Omental fat pad (tissue), 4 donors: ENCODE results near the gene ELMO2. TPM values are rescaled to one million over a fixed set of nuclear protein-coding genes. Genes with fewer than 3 reads are reported as not detected.

ENCODE experiments used
- ATAC-seq: fragments of 150-250 bp; one replicate; pipeline ENCODE4 v1.9.1; 2016; ENCODE audit warnings: mild to moderate bottlenecking, moderate library complexity; ENCODE audit not compliant: low FRiP score
- DNase-seq: peaks from one replicate; pipeline ENCODE4 v3.0.0-alpha.2; 2019; ENCODE audit warnings: low spot score
- total RNA-seq, 4 donors: library from RNA; depleted of rRNA; stranded (reverse); fragments of >200 nt; gene quantifications; one replicate each; pipeline ENCODE4 v1.1.0, GENCODE V29; 2016
- TF ChIP-seq, protein P1 (sequence below), 3 donors: fragments of 450-650 bp; IDR thresholded peaks; one replicate each; pipeline ENCODE4 v1.5.1; 2016 to 2017; ENCODE audit warnings: antibody characterized with exemption in 3 of 3, mild to moderate bottlenecking in 3 of 3, moderate library complexity in 2 of 3

Gene ELMO2
- total RNA-seq, 4 donors from 2014 or later, result 30.7 to 57.6 (median 47.4) TPM

DNA sequence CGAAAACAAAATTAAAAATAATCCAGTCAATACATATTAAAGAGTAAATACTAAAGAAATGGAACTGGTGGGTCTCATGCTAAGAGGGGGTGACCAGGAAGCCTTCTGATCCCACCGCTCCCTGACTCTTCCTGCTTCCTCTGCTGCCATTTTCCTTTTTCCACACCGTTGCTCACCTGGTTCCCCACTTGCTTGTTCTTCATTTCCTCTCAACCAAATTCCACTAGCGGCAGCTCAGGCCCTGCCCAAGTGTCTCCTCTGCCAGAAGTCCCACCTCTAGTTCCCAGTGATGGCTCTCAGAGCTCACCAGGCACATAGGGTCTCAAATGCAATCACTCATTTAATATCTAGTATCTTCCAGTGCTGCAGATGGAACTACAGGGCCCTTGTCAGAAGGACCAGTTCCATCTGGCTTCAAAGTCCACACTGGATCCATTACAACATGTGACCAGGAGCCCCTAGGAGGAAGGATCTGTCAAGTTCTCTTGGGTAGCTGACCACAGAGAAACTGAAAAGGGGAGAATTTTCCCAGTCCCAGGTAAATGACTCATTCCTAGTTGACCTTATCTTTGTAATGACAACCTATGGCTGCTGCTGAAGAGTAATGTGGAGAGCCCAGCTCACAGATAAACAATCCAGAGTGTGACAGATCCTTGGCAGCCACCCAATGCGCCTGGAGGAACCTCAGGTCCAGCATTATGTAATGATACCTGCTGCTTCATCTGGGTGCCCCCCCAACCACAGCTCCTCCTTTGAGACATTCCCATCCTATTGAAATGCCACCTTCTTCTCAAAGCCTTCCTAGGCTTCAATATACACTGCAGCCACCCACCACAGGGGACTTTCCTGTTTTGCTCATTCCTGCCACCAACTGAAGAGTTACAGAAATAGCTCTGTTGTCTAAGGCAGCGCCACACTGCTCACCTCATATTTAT is 38.2 kb downstream of the ELMO2 start:
- TF ChIP-seq, protein P1, sequence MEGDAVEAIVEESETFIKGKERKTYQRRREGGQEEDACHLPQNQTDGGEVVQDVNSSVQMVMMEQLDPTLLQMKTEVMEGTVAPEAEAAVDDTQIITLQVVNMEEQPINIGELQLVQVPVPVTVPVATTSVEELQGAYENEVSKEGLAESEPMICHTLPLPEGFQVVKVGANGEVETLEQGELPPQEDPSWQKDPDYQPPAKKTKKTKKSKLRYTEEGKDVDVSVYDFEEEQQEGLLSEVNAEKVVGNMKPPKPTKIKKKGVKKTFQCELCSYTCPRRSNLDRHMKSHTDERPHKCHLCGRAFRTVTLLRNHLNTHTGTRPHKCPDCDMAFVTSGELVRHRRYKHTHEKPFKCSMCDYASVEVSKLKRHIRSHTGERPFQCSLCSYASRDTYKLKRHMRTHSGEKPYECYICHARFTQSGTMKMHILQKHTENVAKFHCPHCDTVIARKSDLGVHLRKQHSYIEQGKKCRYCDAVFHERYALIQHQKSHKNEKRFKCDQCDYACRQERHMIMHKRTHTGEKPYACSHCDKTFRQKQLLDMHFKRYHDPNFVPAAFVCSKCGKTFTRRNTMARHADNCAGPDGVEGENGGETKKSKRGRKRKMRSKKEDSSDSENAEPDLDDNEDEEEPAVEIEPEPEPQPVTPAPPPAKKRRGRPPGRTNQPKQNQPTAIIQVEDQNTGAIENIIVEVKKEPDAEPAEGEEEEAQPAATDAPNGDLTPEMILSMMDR (IDR thresholded peaks at IDR 0.05), result no peak
- DNase-seq (no peak), ATAC-seq (no peak)

DNA sequence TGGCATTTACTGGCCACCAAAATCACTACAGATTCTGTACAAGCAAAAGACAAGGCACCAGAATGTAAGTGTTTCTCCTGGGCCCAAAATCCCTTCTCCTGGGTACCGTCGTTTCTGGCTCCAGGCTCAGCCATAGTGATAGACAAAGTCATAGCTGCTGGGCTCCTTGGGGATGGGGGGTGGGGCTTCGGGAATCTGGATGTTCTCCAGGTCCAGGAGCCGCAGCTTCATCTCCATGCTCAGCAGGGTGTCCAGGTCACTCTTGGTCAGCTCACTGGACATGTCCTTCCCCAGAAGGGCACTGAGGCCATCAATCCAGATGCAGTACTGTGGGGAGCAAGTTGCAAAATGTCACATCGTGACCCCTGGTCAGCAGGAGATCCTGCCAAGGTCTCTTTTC is 39.2 kb downstream of the ELMO2 start:
- DNase-seq (no peak), ATAC-seq (no peak)
- TF ChIP-seq, protein P1 (IDR thresholded peaks at IDR 0.05), result no peak

DNA sequence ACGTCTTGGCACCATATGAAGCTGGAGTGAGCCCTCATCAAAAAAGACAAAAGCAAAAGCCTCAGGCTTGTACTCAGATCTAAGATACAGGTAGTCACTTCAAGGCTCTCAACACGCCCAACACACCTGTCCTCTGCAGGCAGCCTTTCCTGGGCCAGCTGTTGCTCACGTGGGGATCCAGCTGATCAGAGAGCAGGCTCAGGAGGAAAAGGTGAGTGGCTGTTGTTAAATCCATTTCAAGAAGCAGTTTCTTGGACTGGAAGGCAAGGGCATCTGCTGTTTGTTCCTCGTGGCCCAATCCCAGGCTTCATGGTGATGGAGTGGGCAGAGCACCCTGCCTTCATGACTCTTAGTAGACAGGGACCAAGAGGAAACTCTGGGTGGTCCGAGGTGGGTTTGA is 39.6 kb downstream of the ELMO2 start:
- ATAC-seq (no peak), DNase-seq (no peak)
- TF ChIP-seq, protein P1 (IDR thresholded peaks at IDR 0.05), result no peak

DNA sequence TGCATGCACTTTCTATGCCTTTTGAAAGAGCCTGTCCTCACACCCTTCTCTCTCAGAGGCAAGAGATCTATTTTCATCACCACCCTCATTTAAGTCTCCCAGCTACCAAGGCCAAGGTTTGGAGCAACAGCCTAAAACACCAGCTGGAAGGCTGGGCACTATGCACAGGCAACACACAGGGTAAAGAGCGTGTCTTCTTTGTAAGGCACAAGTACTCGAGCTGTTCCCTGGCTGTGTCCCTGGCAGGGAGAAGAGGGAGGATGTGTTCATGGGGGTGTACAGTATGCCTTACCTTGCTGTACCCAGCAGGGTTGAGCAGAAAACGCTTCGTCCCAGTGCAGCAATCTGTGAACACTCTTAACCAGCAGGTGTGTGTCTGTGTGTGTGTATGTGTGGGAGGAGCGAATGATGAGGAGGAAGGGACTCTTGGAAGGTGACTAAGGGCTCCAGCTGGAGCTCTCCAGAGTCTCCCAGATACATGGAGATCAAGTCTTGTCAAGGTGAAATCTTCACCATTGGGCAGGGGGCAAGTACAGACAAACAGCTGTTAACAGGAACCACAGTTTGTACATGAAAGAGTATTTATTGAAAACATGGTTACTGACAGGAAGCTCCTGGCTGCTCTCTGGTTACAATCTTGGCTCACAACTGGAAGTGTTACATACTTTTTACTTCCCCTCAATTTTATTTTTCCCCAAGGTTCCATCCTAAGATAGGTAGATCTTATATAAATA is 40.8 kb downstream of the ELMO2 start:
- TF ChIP-seq, protein P1 (IDR thresholded peaks at IDR 0.05), result no peak
- ATAC-seq (no peak), DNase-seq (no peak)

DNA sequence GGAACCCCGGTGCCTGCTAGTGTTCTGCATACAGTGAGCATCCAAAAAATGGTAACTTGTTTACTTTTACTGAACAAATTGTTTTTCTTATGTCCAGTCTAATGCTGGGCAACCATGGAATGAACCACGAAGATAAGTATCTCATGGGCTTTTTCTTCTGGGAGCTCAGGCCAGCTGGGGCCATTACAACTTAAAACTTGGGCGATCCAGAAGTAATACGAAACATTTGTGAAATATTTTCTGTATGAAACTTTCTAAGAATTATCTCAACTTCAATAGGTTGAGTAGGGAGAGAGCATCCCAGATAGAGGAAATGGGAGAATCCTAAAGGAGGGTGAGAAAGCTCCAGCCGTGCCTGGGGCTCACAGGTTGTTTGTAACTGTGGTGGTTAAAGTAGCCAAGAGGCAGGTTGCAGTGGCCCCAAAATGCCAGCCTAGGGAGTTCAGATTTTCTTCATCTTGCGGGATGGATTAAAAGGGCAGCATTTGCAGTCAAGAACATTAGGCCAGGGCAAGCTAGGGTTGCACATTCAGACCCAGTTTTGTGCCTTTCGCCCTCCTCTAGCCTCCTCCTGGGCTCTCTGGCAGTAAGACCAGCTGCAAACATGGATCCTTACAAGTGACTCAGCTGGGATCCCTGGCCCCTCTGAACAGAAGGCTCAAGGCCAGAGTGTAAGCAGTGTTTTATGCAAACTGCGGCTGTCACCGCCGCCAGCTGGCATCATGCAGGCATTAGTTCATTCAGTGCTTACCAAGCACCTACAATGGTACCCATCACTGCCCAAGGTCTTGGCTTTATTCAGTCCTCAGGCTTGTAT is 41.5 kb downstream of the ELMO2 start:
- no peak for ATAC-seq

More for the DNA sequence above, 41.5 kb downstream of the ELMO2 start:
- DNase-seq, result no peak
- TF ChIP-seq, protein P1 (IDR thresholded peaks at IDR 0.05), result no peak
